SK-N-SH treated with all-trans-retinoic acid at 6 μM for 48 hours (cell line): ENCODE measurements around the gene COMMD2.

Experiments
- ATAC-seq: fragments of 200-7000 bp; cut with Tn5 transposase; 3 replicates; pipeline ENCODE4 v1.9.1; 2020; ENCODE audit warnings: mild to moderate bottlenecking, moderate library complexity
- ARNTL ChIP-seq: fragments of 450-650 bp; formaldehyde crosslinking; IDR thresholded peaks from 2 replicates; pipeline ENCODE4 v1.5.0; 2020; ENCODE audit warnings: low read depth, mild to moderate bottlenecking, moderate library complexity, borderline replicate concordance
- BACH2 ChIP-seq: fragments of 250-450 bp; sonication (Bioruptor Pico); IDR thresholded peaks from 2 replicates; pipeline ENCODE4 v1.9.0; 2021; ENCODE audit warnings: mild to moderate bottlenecking, borderline replicate concordance
- CREB5 ChIP-seq: fragments of 250-450 bp; sonication (Bioruptor Pico); IDR thresholded peaks from 2 replicates; pipeline ENCODE4 v1.5.1; 2020; ENCODE audit warnings: low read depth, mild to moderate bottlenecking, moderate library complexity
- CSDC2 ChIP-seq: fragments of 250-450 bp; sonication (Bioruptor Pico); IDR thresholded peaks from 2 replicates; pipeline ENCODE4 v1.5.0; 2020; ENCODE audit warnings: mild to moderate bottlenecking, moderate library complexity
- CSRNP3 ChIP-seq: fragments of 250-450 bp; sonication (Bioruptor Pico); IDR thresholded peaks from 2 replicates; pipeline ENCODE4 v1.5.1; 2021; ENCODE audit warnings: mild to moderate bottlenecking, moderate library complexity
- ESRRG ChIP-seq: fragments of 250-450 bp; sonication (Bioruptor Pico); IDR thresholded peaks from 2 replicates; pipeline ENCODE4 v1.6.1; 2021; ENCODE audit warnings: mild to moderate bottlenecking
- GLIS3 ChIP-seq: fragments of 250-450 bp; sonication (Bioruptor Pico); IDR thresholded peaks from 2 replicates; pipeline ENCODE4 v1.5.0; 2020; ENCODE audit warnings: mild to moderate bottlenecking, moderate library complexity
- ISL1 ChIP-seq: fragments of 250-450 bp; sonication (Bioruptor Pico); IDR thresholded peaks from 2 replicates; pipeline ENCODE4 v2.1.2; 2022; ENCODE audit warnings: mild to moderate bottlenecking, moderate library complexity
- OSR1 ChIP-seq: fragments of 250-450 bp; sonication (Bioruptor Pico); IDR thresholded peaks from 2 replicates; pipeline ENCODE4 v1.8.0; 2022; ENCODE audit warnings: moderate library complexity, mild to moderate bottlenecking, inconsistent platforms
- PATZ1 ChIP-seq: fragments of 250-450 bp; sonication (Bioruptor Pico); IDR thresholded peaks from 2 replicates; pipeline ENCODE4 v1.8.0; 2020; ENCODE audit warnings: mild to moderate bottlenecking, moderate library complexity, borderline replicate concordance
- POU6F1 ChIP-seq: fragments of 250-450 bp; sonication (Bioruptor Pico); IDR thresholded peaks from 2 replicates; pipeline ENCODE4 v1.8.0; 2021; ENCODE audit warnings: low read depth, mild to moderate bottlenecking, moderate library complexity, borderline replicate concordance
- PPARA ChIP-seq: fragments of 250-450 bp; sonication (Bioruptor Pico); IDR thresholded peaks from 2 replicates; pipeline ENCODE4 v1.5.0; 2020; ENCODE audit warnings: mild to moderate bottlenecking, borderline replicate concordance
- RARB ChIP-seq: fragments of 250-450 bp; sonication (Bioruptor Pico); IDR thresholded peaks from 2 replicates; pipeline ENCODE4 v1.8.0; 2021; ENCODE audit warnings: mild to moderate bottlenecking, moderate library complexity
- SNAI2 ChIP-seq: fragments of 250-450 bp; sonication (Bioruptor Pico); IDR thresholded peaks from 2 replicates; pipeline ENCODE4 v1.5.0; 2020; ENCODE audit warnings: mild to moderate bottlenecking, moderate library complexity
- TCF4 ChIP-seq: fragments of 250-450 bp; sonication (Bioruptor Pico); IDR thresholded peaks from 2 replicates; pipeline ENCODE4 v1.8.0; 2021; ENCODE audit warnings: mild to moderate bottlenecking, moderate library complexity, borderline replicate concordance
- TOX ChIP-seq: fragments of 250-450 bp; sonication (Bioruptor Pico); IDR thresholded peaks from 2 replicates; pipeline ENCODE4 v1.8.0; 2021; ENCODE audit warnings: mild to moderate bottlenecking, moderate library complexity, borderline replicate concordance
- ZC3H10 ChIP-seq: fragments of 250-450 bp; sonication (Bioruptor Pico); IDR thresholded peaks from 2 replicates; pipeline ENCODE4 v1.5.1; 2021; ENCODE audit warnings: mild to moderate bottlenecking, moderate library complexity
- ZFP3 ChIP-seq: fragments of 250-450 bp; sonication (Bioruptor Pico); IDR thresholded peaks from 2 replicates; pipeline ENCODE4 v1.5.0; 2020; ENCODE audit warnings: mild to moderate bottlenecking, moderate library complexity
- ZFP30 ChIP-seq: fragments of 450-650 bp; formaldehyde crosslinking; IDR thresholded peaks from 2 replicates; pipeline ENCODE4 v1.5.0; 2022; ENCODE audit warnings: mild to moderate bottlenecking, moderate library complexity
- ZNF565 ChIP-seq: fragments of 450-650 bp; formaldehyde crosslinking; conservative IDR thresholded peaks from 2 replicates; pipeline ENCODE4 v1.5.0; 2020; ENCODE audit warnings: low read depth, mild to moderate bottlenecking, moderate library complexity
- ZNF70 ChIP-seq: fragments of 450-650 bp; formaldehyde crosslinking; IDR thresholded peaks from 2 replicates; pipeline ENCODE4 v1.5.0; 2020; ENCODE audit warnings: mild to moderate bottlenecking, moderate library complexity
- ZNF8 ChIP-seq: fragments of 450-650 bp; formaldehyde crosslinking; IDR thresholded peaks from 2 replicates; pipeline ENCODE4 v1.5.0; 2020; ENCODE audit warnings: mild to moderate bottlenecking, moderate library complexity

COMMD2 gene

GRCh38 chr3:149736175-149736952 lies 15.9 kb downstream of the COMMD2 start:
- TF ChIP-seq ZFP3 (CRISPR knock-in tag) = no peak
- TF ChIP-seq ESRRG (CRISPR knock-in tag) = no peak
- no peak for TF ChIP-seq ZNF8
- TF ChIP-seq TOX (CRISPR knock-in tag) = no peak
- no peak for TF ChIP-seq RARB (CRISPR knock-in tag)
- no peak for TF ChIP-seq ARNTL (CRISPR knock-in tag)
- TF ChIP-seq SNAI2 (CRISPR knock-in tag) = no peak
- no peak for TF ChIP-seq CSDC2 (CRISPR knock-in tag)
- TF ChIP-seq OSR1 = no peak
- TF ChIP-seq ZNF70 = no peak
- TF ChIP-seq POU6F1 (CRISPR knock-in tag) = no peak
- TF ChIP-seq GLIS3 = no peak
- no peak for TF ChIP-seq CREB5 (CRISPR knock-in tag)
- TF ChIP-seq ZNF565 (CRISPR knock-in tag) = no peak
- ATAC-seq = peak; percentile 74

- ATAC-seq = no peak
- no peak for TF ChIP-seq ZNF8
- TF ChIP-seq PPARA = no peak
- TF ChIP-seq TOX (CRISPR knock-in tag) = no peak
- no peak for TF ChIP-seq ARNTL (CRISPR knock-in tag)
- TF ChIP-seq, all 23 proteins: peak for 0
Observed at GRCh38 chr3:149732234-149732633, 20.1 kb downstream of the COMMD2 start.

GRCh38 chr3:149727656-149728055 lies 24.6 kb downstream of the COMMD2 start:
- TF ChIP-seq SNAI2 (CRISPR knock-in tag) = no peak
- no peak for TF ChIP-seq POU6F1 (CRISPR knock-in tag)
- no peak for TF ChIP-seq ARNTL (CRISPR knock-in tag)
- TF ChIP-seq CREB5 (CRISPR knock-in tag) = no peak
- TF ChIP-seq CSDC2 (CRISPR knock-in tag) = no peak
- no peak for TF ChIP-seq BACH2 (CRISPR knock-in tag)
- no peak for TF ChIP-seq PATZ1
- TF ChIP-seq ZFP3 (CRISPR knock-in tag) = no peak
- no peak for TF ChIP-seq RARB (CRISPR knock-in tag)
- no peak for TF ChIP-seq CSRNP3 (CRISPR knock-in tag)
- TF ChIP-seq ISL1 (CRISPR knock-in tag) = no peak
- no peak for TF ChIP-seq ZC3H10 (CRISPR knock-in tag)
- no peak for TF ChIP-seq ZNF70
- TF ChIP-seq ESRRG (CRISPR knock-in tag) = no peak
- no peak for TF ChIP-seq TCF4
- TF ChIP-seq PPARA = no peak
- TF ChIP-seq ZFP30 (CRISPR knock-in tag) = no peak
- no peak for TF ChIP-seq ZNF565 (CRISPR knock-in tag)
- TF ChIP-seq OSR1 = no peak
- no peak for TF ChIP-seq ZNF8
- TF ChIP-seq, all 23 proteins: peak for 0
- ATAC-seq = no peak
